Muscle layer of duodenum (tissue), 2 donors: Measurements from ENCODE around the gene RHBDL1.
A peak's percentile ranks its signal among the peaks of the same experiment; 100 is the strongest.

Experiments used
- H3K27ac ChIP-seq: one replicate; pipeline ENCODE4 v1.7.0; 2013; ENCODE audit warnings: mild to moderate bottlenecking, low read length
- H3K27me3 ChIP-seq: one replicate; pipeline ENCODE4 v1.7.0; 2013; ENCODE audit warnings: low read depth, mild to moderate bottlenecking, control low read depth, low read length
- H3K36me3 ChIP-seq, 2 donors: one replicate each; pipeline ENCODE4 v1.7.0; 2013; ENCODE audit warnings: low read length in 2 of 2, control low read depth in 1 of 2, mild to moderate bottlenecking in 1 of 2; ENCODE audit not compliant: insufficient read depth in 2 of 2, control insufficient read depth in 1 of 2
- H3K4me1 ChIP-seq, 2 donors: one replicate each; pipeline ENCODE4 v1.7.0; 2013; ENCODE audit warnings: low read length in 2 of 2, mild to moderate bottlenecking in 2 of 2, control low read depth in 1 of 2, moderate library complexity in 1 of 2; ENCODE audit not compliant: insufficient read depth in 2 of 2, control insufficient read depth in 1 of 2
- H3K4me3 ChIP-seq, 2 donors: one replicate each; pipeline ENCODE4 v1.7.0; 2013; ENCODE audit warnings: low read length in 2 of 2, low read depth in 1 of 2, mild to moderate bottlenecking in 1 of 2
- H3K9me3 ChIP-seq, 2 donors: one replicate each; pipeline ENCODE4 v1.7.0; 2013; ENCODE audit warnings: low read length in 2 of 2, control low read depth in 1 of 2, mild to moderate bottlenecking in 1 of 2; ENCODE audit not compliant: control insufficient read depth in 1 of 2
- donor health status: healthy.

Gene RHBDL1

DNA sequence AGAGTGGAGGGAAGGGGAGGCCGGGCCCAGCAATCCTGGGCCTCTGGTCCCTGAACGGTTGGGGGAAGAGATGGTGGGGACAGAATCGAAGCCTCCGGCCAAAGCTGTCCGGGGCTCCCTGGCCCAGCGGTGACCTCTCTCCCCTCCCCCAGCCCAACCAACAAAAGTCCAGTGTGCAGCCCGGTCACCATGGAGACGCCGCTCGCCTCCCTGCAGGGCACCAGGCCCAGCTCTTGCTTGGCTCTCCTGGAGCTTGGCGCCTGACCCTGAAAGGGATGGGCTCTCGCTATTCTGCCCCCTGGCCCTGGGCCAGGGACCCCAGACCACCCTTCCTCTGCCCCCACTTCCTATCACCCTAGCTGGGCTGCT, 40.7 kb downstream of the RHBDL1 start:
- Histone ChIP-seq H3K36me3 (no peaks in the 10 kb centered on the region), H3K27me3 (peaks cover 4% of the 10 kb centered on the region), H3K4me3 (peak overlapping the region in 1 of 2 donors; percentile 81), H3K27ac (no peak overlapping the region), H3K9me3 (no peaks in the 10 kb centered on the region), H3K4me1 (peaks cover 9 to 51% of the 10 kb centered on the region in 2 donors)

DNA sequence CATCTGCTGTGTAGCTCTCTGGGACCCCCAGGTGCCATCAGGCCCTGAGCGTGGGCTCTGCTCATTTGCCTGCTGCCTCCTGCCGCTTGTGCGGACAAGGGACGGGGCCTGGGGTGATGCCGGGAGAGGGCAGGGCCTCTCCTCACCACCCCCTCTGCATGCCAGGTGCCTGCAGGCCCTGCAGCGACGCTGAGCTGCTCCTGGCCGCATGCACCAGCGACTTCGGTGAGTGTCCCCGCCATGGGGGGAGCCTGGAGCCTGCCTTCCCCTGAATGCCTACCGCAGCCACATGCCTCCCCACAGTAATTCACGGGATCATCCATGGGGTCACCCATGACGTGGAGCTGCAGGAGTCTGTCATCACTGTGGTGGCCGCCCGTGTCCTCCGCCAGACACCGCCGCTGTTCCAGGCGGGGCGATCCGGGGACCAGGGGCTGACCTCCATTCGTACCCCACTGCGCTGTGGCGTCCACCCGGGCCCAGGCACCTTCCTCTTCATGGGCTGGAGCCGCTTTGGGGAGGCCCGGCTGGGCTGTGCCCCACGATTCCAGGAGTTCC, 41.4 kb downstream of the RHBDL1 start:
- no peak overlapping the region for H3K27ac ChIP-seq
- peak overlapping the region in 1 of 2 donors; percentile 81 for H3K4me3 ChIP-seq
- no peaks in the 10 kb centered on the region for H3K36me3 ChIP-seq
- no peaks in the 10 kb centered on the region for H3K27me3 ChIP-seq
- no peaks in the 10 kb centered on the region for H3K9me3 ChIP-seq
- H3K4me1 ChIP-seq = peaks cover 9 to 57% of the 10 kb centered on the region in 2 donors

DNA sequence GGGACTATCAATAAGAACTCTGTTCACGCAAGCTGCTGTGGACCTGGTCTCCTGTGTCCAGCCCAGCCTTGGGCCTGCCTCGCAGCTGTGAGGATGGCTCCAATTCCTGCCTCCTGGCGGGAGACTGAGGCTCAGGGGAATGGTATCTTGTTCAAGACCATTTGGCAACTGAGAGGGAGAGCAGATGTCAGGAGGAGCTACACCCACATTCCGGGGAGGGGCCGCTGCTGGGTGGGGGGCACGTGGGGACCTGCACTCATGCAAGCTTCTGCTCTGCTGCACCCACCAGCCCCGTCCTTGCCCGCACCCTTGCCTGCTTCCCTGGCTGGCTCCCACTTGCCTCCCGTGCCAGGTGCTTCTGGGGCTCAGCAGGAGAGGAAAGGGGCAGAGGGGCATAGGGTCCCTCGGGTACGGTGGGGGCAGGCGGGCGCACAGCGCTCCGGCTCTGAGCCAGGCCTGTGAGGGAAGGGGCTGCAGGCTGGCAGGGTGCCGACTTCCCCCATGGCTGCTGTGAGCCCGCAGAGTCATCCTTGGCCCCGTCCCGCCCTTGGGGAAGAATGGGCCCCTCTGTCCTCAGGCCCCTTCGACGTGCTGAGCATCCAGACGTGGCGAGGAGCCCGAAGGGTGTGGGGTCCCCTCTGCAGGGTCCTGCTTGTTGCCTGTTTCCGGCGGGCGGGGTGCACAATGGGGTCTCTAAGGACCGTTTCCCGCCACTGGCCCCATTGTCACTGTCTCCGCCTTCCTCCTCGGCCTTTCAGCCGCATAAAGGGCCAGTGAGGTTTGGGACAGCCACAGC, 42.2 kb downstream of the RHBDL1 start:
- H3K27ac ChIP-seq = no peak overlapping the region
- H3K36me3 ChIP-seq = no peaks in the 10 kb centered on the region
- no peaks in the 10 kb centered on the region for H3K27me3 ChIP-seq
- no peak overlapping the region for H3K4me3 ChIP-seq
- no peaks in the 10 kb centered on the region for H3K9me3 ChIP-seq
- peaks cover 9 to 62% of the 10 kb centered on the region in 2 donors for H3K4me1 ChIP-seq

DNA sequence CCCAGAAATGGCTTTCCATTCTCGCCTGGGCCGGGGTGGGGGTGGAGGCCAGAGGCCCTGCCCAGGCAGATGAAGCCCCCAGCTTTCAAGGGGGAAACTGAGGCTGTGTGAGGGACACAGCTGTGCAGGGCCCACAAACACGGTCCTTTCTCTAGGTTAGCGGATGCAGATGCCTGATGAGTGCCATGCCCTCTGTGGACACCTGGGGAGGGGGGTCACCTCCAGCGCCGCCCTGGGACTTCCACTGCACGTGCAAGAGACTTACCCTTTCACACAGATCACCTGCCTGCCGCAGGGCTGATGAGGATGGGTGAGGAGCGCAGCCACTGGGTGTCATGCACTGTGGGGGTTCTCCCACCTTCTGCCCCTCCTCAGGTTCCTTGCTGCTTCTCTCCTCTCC, 42.9 kb downstream of the RHBDL1 start:
- peaks cover 9 to 62% of the 10 kb centered on the region in 2 donors for H3K4me1 ChIP-seq
- H3K27me3 ChIP-seq = no peaks in the 10 kb centered on the region
- H3K9me3 ChIP-seq = no peaks in the 10 kb centered on the region
- no peak overlapping the region for H3K4me3 ChIP-seq
- H3K36me3 ChIP-seq = no peaks in the 10 kb centered on the region
- no peak overlapping the region for H3K27ac ChIP-seq

DNA sequence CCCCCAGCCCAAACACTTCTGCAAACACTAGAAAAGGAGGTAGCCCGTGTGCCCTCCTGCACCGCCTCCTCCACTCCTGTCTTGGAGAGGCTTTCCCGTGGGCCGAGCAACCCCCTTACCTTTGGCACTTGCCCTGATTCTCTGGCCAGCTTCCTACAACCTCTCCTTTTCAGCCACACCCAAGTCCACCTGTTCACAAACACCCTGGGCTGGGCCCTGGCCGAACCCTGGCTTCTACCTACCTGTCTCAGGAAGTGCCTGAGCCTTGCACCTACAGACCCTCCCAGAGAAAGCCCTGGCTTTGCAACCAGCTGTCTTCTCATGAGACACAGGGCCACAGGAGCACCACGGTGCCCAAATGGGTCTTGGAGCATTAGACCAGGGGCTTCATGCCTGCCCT, 43.5 kb downstream of the RHBDL1 start:
- Histone ChIP-seq H3K9me3 (no peaks in the 10 kb centered on the region), H3K27me3 (no peaks in the 10 kb centered on the region), H3K36me3 (no peaks in the 10 kb centered on the region), H3K27ac (no peak overlapping the region), H3K4me3 (no peak overlapping the region), H3K4me1 (peaks cover 9 to 62% of the 10 kb centered on the region in 2 donors)

DNA sequence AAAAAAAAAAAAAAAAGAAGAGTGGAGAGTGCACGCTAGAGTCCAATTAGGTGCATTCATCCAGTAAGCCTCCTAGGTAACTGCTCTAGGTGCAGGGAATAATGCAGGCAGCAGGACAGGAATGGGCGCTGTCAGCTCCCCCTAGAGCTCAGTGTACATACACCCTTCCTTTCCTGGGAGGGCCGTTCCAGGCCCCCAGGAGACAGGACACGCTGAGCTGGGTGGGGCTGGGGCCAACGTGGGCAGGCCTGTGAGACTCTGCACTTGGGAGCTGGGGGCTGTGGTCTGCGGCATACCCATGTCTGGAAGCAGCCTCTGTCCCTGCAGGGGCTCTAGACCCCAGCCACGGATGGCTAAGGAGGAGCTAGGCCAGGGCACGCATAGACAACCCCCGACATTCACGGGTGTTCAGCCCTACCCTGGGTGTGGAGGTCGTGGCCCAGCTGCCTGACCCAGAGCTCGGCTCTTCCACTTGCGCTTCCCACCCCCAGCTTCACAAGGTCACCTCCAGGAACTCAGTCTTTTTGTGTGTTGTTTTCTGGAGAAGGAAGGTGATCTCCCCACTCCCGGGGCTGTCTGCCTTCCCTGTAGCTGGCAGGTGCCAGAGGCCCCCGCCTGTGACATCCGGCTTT, 44.5 kb downstream of the RHBDL1 start:
- no peaks in the 10 kb centered on the region for H3K9me3 ChIP-seq
- H3K27me3 ChIP-seq = no peaks in the 10 kb centered on the region
- H3K4me1 ChIP-seq = peaks cover 9 to 56% of the 10 kb centered on the region in 2 donors
- no peaks in the 10 kb centered on the region for H3K36me3 ChIP-seq
- H3K27ac ChIP-seq = peak overlapping the region; percentile 31
- peak overlapping the region; percentile 55 to 70 for H3K4me3 ChIP-seq

DNA sequence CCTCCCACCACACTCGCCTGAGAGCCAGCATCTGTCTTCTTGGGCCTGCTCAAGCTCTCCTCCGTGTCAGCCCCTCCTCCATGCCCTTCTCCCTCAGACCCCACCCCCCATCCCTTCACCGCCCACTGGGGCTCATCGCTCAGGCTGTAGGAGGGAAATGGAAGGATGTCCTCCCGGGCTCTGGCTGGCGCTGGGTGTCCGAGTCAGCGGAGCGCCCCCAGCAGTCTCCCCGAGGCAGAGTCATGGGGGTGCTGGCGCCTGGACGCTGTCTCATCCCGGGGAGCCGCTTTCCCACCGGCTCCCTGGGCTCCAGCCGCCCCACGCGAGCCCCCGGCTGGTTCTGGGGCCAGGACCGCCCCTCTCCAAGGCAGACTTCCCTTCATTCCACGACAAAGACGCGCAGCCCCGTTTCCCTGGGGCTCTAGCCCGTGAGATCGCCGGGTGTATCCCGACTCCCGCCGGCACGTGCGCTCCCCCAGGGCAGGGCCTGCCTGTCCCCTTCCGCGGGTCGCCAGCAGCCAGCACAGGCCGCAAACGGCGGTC, 45.0 kb downstream of the RHBDL1 start:
- H3K4me3 ChIP-seq = peak overlapping the region; percentile 55 to 70
- H3K27me3 ChIP-seq = no peaks in the 10 kb centered on the region
- no peaks in the 10 kb centered on the region for H3K36me3 ChIP-seq
- H3K27ac ChIP-seq = peak overlapping the region; percentile 31
- H3K4me1 ChIP-seq = peaks cover 9 to 52% of the 10 kb centered on the region in 2 donors
- H3K9me3 ChIP-seq = no peaks in the 10 kb centered on the region

DNA sequence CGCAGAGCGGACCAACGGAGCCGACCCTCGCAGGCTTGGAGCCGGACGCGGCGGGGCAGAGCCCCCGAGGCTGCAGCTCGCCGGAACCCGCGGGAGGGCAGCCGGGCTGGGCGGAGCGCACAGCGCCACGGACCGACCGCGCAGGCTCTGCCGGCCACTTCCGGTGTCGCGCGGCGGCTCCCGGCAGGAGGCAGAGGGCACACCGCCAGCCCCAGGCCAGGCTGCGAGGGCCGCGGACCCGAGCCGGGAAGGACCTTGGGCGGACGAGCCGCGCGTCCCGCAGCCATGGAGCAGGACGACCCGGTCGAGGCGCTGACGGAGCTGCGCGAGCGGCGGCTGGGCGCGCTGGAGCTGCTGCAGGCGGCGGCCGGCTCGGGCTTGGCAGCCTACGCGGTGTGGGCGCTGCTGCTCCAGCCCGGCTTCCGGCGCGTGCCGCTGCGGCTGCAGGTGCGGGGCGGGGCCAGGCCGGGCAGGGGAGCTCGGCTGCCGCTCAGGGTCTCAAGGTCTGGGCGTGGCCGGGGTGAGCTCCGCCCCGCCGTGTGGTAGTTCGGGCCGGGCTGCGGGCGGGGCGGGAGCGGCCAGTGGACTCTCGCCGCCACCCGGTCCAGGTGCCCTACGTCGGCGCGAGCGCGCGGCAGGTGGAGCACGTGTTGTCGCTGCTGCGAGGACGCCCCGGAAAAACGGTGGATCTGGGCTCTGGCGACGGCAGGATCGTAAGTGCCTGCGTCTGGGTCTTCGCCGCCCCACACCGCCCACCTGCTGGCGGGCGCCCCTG, 45.7 kb downstream of the RHBDL1 start, which contains the start of gene ANTKMT:
Gene ANTKMT, plus strand, starts transcription at position 157 of the 775 bp plus-strand sequence. Its CDS starts 129 bp downstream, at position 286.
- peak within 1 kb of the TSS; percentile 31 for H3K27ac ChIP-seq
- H3K9me3 ChIP-seq = no peaks in the 10 kb centered on the region
- H3K4me3 ChIP-seq = peak within 1 kb of the TSS; percentile 55 to 70
- peaks cover 9 to 48% of the 10 kb centered on the region in 2 donors for H3K4me1 ChIP-seq
- H3K27me3 ChIP-seq = peaks cover 4% of the 10 kb centered on the region
- H3K36me3 ChIP-seq = no peaks in the 10 kb centered on the region

DNA sequence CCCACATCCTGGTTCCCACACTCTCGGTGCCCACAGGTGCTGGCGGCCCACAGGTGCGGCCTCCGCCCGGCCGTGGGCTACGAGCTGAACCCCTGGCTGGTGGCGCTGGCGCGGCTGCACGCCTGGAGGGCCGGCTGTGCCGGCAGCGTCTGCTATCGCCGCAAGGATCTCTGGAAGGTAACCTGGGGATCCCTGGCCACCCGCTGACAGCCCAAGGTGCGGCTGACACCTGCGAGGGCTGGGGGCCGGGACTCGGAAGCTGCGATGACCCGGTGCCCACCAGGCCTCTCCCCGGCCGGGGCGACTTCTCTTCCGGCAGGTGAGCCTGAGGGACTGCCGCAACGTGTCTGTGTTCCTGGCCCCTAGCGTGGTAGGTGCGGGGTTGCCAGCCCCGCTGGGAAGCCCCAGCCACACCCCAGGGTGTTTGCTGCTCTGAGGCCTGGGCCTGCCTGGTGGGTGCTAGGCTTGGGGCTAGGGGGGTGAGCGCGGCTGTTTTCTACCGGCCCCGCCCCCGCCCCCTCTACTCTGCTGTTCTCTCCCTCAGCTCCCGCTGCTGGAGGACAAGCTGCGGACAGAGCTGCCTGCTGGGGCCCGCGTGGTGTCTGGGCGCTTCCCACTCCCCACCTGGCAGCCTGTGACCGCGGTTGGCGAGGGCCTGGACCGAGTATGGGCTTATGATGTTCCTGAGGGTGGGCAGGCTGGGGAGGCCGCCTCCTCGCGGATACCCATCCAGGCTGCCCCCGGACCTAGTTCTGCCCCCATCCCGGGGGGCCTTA, 46.5 kb downstream of the RHBDL1 start:
- Histone ChIP-seq H3K27ac (no peak overlapping the region), H3K36me3 (no peaks in the 10 kb centered on the region), H3K4me1 (peaks cover 9 to 47% of the 10 kb centered on the region in 2 donors), H3K9me3 (no peaks in the 10 kb centered on the region), H3K4me3 (peak overlapping the region in 1 of 2 donors; percentile 70), H3K27me3 (peaks cover 8% of the 10 kb centered on the region)

DNA sequence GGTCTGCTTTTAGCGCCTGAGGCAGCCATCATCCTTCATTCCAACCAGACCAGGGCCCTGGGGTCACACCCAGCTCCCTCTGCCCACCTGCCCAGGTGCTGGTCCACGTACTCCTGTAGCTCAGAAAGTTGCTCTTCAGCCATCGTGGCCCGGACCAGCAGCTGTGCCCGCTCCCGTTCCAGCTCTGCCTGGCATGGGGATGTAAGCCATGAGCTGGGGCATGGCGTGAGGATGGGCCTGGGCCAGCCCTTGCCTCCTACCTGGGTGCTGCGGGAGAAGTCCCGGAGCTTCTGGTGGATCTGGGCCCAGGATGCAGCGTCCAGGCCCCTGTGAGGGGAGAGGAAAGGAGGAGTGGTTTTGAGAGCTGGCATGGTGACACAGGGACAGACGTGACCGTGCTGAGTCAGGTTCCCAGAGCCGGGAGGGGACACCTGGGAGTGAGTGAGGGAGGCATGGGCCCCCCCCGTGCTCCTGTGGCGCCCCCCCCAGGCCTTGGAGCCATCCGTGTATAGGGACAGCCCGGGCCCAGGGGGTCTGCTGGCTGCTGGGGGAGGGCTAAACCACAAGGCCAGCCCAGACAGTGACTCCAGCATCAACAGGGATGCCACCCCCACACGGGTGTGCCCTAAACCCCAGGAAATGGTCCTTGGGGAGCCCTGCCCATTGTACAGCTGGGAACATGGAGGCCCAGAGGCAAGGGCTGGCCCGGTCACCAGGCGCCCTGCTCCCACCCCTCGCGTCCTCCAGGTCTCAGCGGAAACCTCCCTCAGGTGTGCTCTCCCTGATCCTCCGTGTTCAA, 47.6 kb downstream of the RHBDL1 start:
- Histone ChIP-seq H3K27ac (no peak overlapping the region), H3K4me1 (peaks cover 9 to 50% of the 10 kb centered on the region in 2 donors), H3K27me3 (peaks cover 8% of the 10 kb centered on the region), H3K4me3 (no peak overlapping the region), H3K9me3 (no peaks in the 10 kb centered on the region), H3K36me3 (no peaks in the 10 kb centered on the region)
